IMR-90 (cell line): Measurements from ENCODE around the gene FRYL. TPM values are rescaled to one million over a fixed set of nuclear protein-coding genes. Genes with fewer than 3 reads are reported as not detected.

Experiments used
- ATAC-seq: fragments of 200-7000 bp; cut with Tn5 transposase; 2 replicates; pipeline ENCODE4 v1.9.1; 2020; ENCODE audit warnings: low read depth, mild to moderate bottlenecking, moderate library complexity
- BruUV-seq: library from RNA; stranded (reverse); fragments of 400-500 nt; replicated peaks from 2 replicates; lab custom pipeline; 2021; lab: Mats Ljungman, UMichigan
- CTCF ChIA-PET: fragments of 300-600 bp; formaldehyde crosslinking; extraction: SDS; loops from one replicate; lab custom pipeline; 2021; ENCODE audit warnings: antibody characterized with exemption; lab: Yijun Ruan, JAX
- POLR2A ChIA-PET: fragments of 300-600 bp; sonication (Branson Sonifier 250); formaldehyde crosslinking; loops from one replicate; lab custom pipeline; 2022; ENCODE audit warnings: antibody characterized with exemption; ENCODE audit not compliant: unreplicated experiment; lab: Charles Lee
- DNase-seq: peaks from one replicate; pipeline ENCODE4 v3.0.0; 2013
- H2AFZ ChIP-seq: replicated peaks from 2 replicates; pipeline ENCODE3; 2013; ENCODE audit warnings: low read length, mild to moderate bottlenecking; ENCODE audit not compliant: poor library complexity
- H2AK5ac ChIP-seq: 2 replicates; pipeline ENCODE4 v1.6.1; 2013; ENCODE audit warnings: low read depth, low read length, inconsistent platforms
- H2AK9ac ChIP-seq: replicated peaks from 2 replicates; pipeline ENCODE3; 2013; ENCODE audit warnings: mild to moderate bottlenecking, low read depth, low read length, moderate library complexity; ENCODE audit not compliant: poor library complexity
- H2BK120ac ChIP-seq: 2 replicates; pipeline ENCODE4 v1.6.1; 2013; ENCODE audit warnings: low read depth, low read length, inconsistent platforms
- H2BK15ac ChIP-seq: 3 replicates; pipeline ENCODE4 v1.6.1; 2013; ENCODE audit warnings: low read depth, low read length, inconsistent platforms
- H2BK20ac ChIP-seq: 2 replicates; pipeline ENCODE4 v1.6.1; 2013; ENCODE audit warnings: low read depth, mild to moderate bottlenecking, inconsistent platforms, low read length, moderate library complexity
- H2BK5ac ChIP-seq: 2 replicates; pipeline ENCODE4 v1.6.1; 2013; ENCODE audit warnings: mild to moderate bottlenecking, low read depth, low read length, inconsistent platforms; ENCODE audit not compliant: poor library complexity, severe bottlenecking
- H3K14ac ChIP-seq: replicated peaks from 2 replicates; pipeline ENCODE4 v1.6.1; 2013; ENCODE audit warnings: low read depth, low read length, inconsistent platforms
- H3K18ac ChIP-seq: 2 replicates; pipeline ENCODE4 v1.6.1; 2013; ENCODE audit warnings: low read depth, low read length, control low read depth
- H3K23ac ChIP-seq: 2 replicates; pipeline ENCODE4 v1.6.1; 2013; ENCODE audit warnings: low read depth, low read length, inconsistent platforms
- H3K27ac ChIP-seq: 2 replicates; pipeline ENCODE4 v1.5.1; 2013; ENCODE audit warnings: mild to moderate bottlenecking, control low read depth, low read length; ENCODE audit not compliant: insufficient read depth
- H3K27me3 ChIP-seq: 2 replicates; pipeline ENCODE4 v1.6.1; 2013; ENCODE audit warnings: low read length; ENCODE audit not compliant: control insufficient read depth, insufficient read depth
- H3K36me3 ChIP-seq: 2 replicates; pipeline ENCODE4 v1.6.1; 2013; ENCODE audit warnings: low read length, mixed read lengths; ENCODE audit not compliant: control insufficient read depth, insufficient read depth
- H3K4ac ChIP-seq: 2 replicates; pipeline ENCODE4 v1.6.1; 2013; ENCODE audit warnings: low read depth, low read length, inconsistent platforms
- H3K4me1 ChIP-seq: 2 replicates; pipeline ENCODE4 v1.6.1; 2013; ENCODE audit warnings: low read length, mixed read lengths; ENCODE audit not compliant: control insufficient read depth, insufficient read depth
- H3K4me2 ChIP-seq: 2 replicates; pipeline ENCODE4 v1.6.1; 2013; ENCODE audit warnings: low read depth, mild to moderate bottlenecking, control low read depth, low read length, moderate library complexity
- H3K4me3 ChIP-seq: 2 replicates; pipeline ENCODE4 v1.5.1; 2013; ENCODE audit warnings: low read depth, mild to moderate bottlenecking, control low read depth, low read length, moderate library complexity; ENCODE audit not compliant: insufficient read depth
- H3K56ac ChIP-seq: 2 replicates; pipeline ENCODE4 v1.6.1; 2013; ENCODE audit warnings: low read length, inconsistent platforms; ENCODE audit not compliant: insufficient read depth; ENCODE audit errors: extremely low read depth
- H3K79me1 ChIP-seq, 2 experiments: 2 replicates each; pipeline ENCODE4 v1.6.1; 2013; ENCODE audit warnings: low read length in 2 of 2, inconsistent platforms in 1 of 2, low read depth in 1 of 2
- H3K9ac ChIP-seq: 2 replicates; pipeline ENCODE4 v1.6.1; 2013; ENCODE audit warnings: low read depth, low read length, control low read depth
- H3K9me1 ChIP-seq: 2 replicates; pipeline ENCODE4 v1.6.1; 2013; ENCODE audit warnings: low read length, inconsistent platforms; ENCODE audit not compliant: insufficient read depth
- H3K9me3 ChIP-seq: 2 replicates; pipeline ENCODE4 v1.6.1; 2013; ENCODE audit warnings: low read length; ENCODE audit not compliant: control insufficient read depth, insufficient read depth
- H4K20me1 ChIP-seq: 2 replicates; pipeline ENCODE4 v1.6.1; 2013; ENCODE audit warnings: low read length, inconsistent platforms; ENCODE audit not compliant: insufficient read depth
- H4K5ac ChIP-seq: 2 replicates; pipeline ENCODE4 v1.6.1; 2013; ENCODE audit warnings: mild to moderate bottlenecking, low read depth, low read length, control low read depth
- H4K8ac ChIP-seq, 2 experiments: 2 replicates each; pipeline ENCODE4 v1.6.1; 2013; ENCODE audit warnings: low read depth in 2 of 2, low read length in 2 of 2, control low read depth in 1 of 2, inconsistent platforms in 1 of 2
- H4K91ac ChIP-seq: 2 replicates; pipeline ENCODE4 v1.6.1; 2013; ENCODE audit warnings: low read depth, low read length, inconsistent platforms; ENCODE audit not compliant: insufficient read depth
- CHD1 ChIP-seq: IDR thresholded peaks from 2 replicates; pipeline ENCODE4 v1.6.1; 2012; ENCODE audit warnings: low read depth, low read length, improper control_type of control experiment
- ELK1 ChIP-seq: fragments of 150-350 bp; IDR thresholded peaks from 2 replicates; pipeline ENCODE4 v1.6.1; 2016; ENCODE audit warnings: low read depth, mild to moderate bottlenecking, low read length, moderate library complexity, borderline replicate concordance
- MAFK ChIP-seq: IDR thresholded peaks from 2 replicates; pipeline ENCODE4 v1.6.1; 2012; ENCODE audit warnings: low read depth, low read length, improper control_type of control experiment
- RAD21 ChIP-seq: IDR thresholded peaks from 2 replicates; pipeline ENCODE4 v1.6.1; 2012; ENCODE audit warnings: low read length, improper control_type of control experiment
- RCOR1 ChIP-seq: IDR thresholded peaks from 2 replicates; pipeline ENCODE4 v1.6.1; 2012; ENCODE audit warnings: mild to moderate bottlenecking, low read length, improper control_type of control experiment; ENCODE audit not compliant: insufficient replicate concordance
- WGBS, 2 experiments: methylation state at CpG; one replicate each; pipeline versions ENCODE4 v1.1.5 to v1.1.7; 2013; ENCODE audit warnings: missing lambda C conversion rate in 2 of 2; ENCODE audit not compliant: insufficient read length in 1 of 2; ENCODE audit errors: extremely low coverage in 2 of 2; 5-methylcytosine and 5-hydroxymethylcytosine counted together
- dilution Hi-C: fragments of 300-500 bp; cut with HindIII; formaldehyde crosslinking; loops from one replicate; pipeline ENCODE4 v1.14.3; 2018; ENCODE audit warnings: low sequenced_read_pairs; ENCODE audit not compliant: unreplicated experiment
- in situ Hi-C: fragments of 300-500 bp; cut with MboI; formaldehyde crosslinking; loops from 3 replicates; pipeline ENCODE4 v1.14.3; 2019; ENCODE audit warnings: low sequenced_read_pairs, inconsistent platforms, mixed read lengths
- intact Hi-C: fragments of 100-400 bp; cut with micrococcal nuclease; formaldehyde crosslinking; loops from 2 replicates; pipeline ENCODE4 v1.10.0; 2022
- polyA plus RNA-seq, 3 experiments: library from polyadenylated mRNA; depleted of rRNA; stranded (reverse); fragments of >200 nt; gene quantifications; 2 replicates each; pipeline ENCODE4 v1.2.3, GENCODE V29; 2012; ENCODE audit warnings: low replicate concordance in 1 of 3
- total RNA-seq: library from RNA; depleted of rRNA; stranded (reverse); fragments of >200 nt; gene quantifications from 2 replicates; pipeline ENCODE4 v1.2.3, GENCODE V29; 2012

The FRYL gene
- total and polyA plus RNA-seq, 2 of the 4 experiments (the other 2 are of a cell fraction): 9.9 to 77.4 TPM

- WGBS, 2 experiments: no CpG with 5 or more reads among the region's 2 CpGs
- in situ Hi-C loops: no loop called here
- no peak overlapping the region for H2AK9ac ChIP-seq
- no peak overlapping the region for H3K14ac ChIP-seq
- no peak overlapping the region for H2BK120ac ChIP-seq
- ATAC-seq: no peak; the same call in 1 of the 2 replicates
- no peak overlapping the region for H2BK20ac ChIP-seq
- H2AK5ac ChIP-seq: no peak overlapping the region
- H4K5ac ChIP-seq: no peak overlapping the region
- no peaks in the 10 kb centered on the region for H3K9me1 ChIP-seq
- H4K91ac ChIP-seq: no peak overlapping the region
- no peak overlapping the region for H3K27ac ChIP-seq
- ChIA-PET POLR2A (no interaction called here), CTCF (no interaction called here)
- no TSS peak for BruUV-seq
- no peak overlapping the region for H3K23ac ChIP-seq
- no peak overlapping the region for H3K56ac ChIP-seq
- DNase-seq: no peak
- peaks cover 1% of the 10 kb centered on the region for H3K27me3 ChIP-seq
- H2BK15ac ChIP-seq: no peak overlapping the region
- H4K20me1 ChIP-seq: no peaks in the 10 kb centered on the region
- no peak overlapping the region for H3K4me3 ChIP-seq
- H3K36me3 ChIP-seq: no peaks in the 10 kb centered on the region
- TF ChIP-seq RCOR1: no peak
- no peak for TF ChIP-seq MAFK
- TF ChIP-seq ELK1: no peak
- no peak for TF ChIP-seq CHD1
- TF ChIP-seq RAD21: no peak
- H3K79me1 ChIP-seq: no peaks in the 10 kb centered on the region
- intact Hi-C loops: no loop called here
- H3K4me2 ChIP-seq: no peak overlapping the region; the same call in 1 of the 2 replicates
- no peak overlapping the region for H4K8ac ChIP-seq
- H2BK5ac ChIP-seq: no peak overlapping the region
- no peak overlapping the region for H3K4ac ChIP-seq
- dilution Hi-C loops: no loop called here
- no peaks in the 10 kb centered on the region for H3K4me1 ChIP-seq
- H3K9me3 ChIP-seq: no peaks in the 10 kb centered on the region
- H3K18ac ChIP-seq: no peak overlapping the region
- no peak overlapping the region for H2AFZ ChIP-seq
- H3K9ac ChIP-seq: no peak overlapping the region
Observed at GRCh38 chr4:48470570-48470969, 309.5 kb downstream of the FRYL start.
